Activated CD8-positive, alpha-beta memory T cell treated with anti-CD3 and anti-CD28 coated beads, Interleukin-2, amount 10 ng/mL, durations not matched to agents 7 days and 5 days (primary cell): ENCODE data around the gene PRR35. TPM values are rescaled to one million over a fixed set of nuclear protein-coding genes. Genes with fewer than 3 reads are reported as not detected.
A peak's percentile ranks its signal among the peaks of the same experiment; 100 is the strongest.
"Not testable (repeated sequence)": the region's sequence is repeated elsewhere in the genome, so short reads cannot be mapped to it uniquely, and the experiment has no call there.

Experiments used
- ATAC-seq: fragments of 150-1000 bp; cut with Tn5 transposase; one replicate; pipeline ENCODE4 v1.10.0; 2021; ENCODE audit warnings: moderate library complexity
- CTCF ChIA-PET: fragments of 350-600 bp; sonication (Branson Sonifier 250); formaldehyde crosslinking; loops from one replicate; lab custom pipeline; 2021; ENCODE audit warnings: antibody characterized with exemption; lab: Charles Lee
- DNase-seq: peaks from one replicate; pipeline ENCODE4 v3.0.0-alpha.2; 2020
- H3K27ac Mint-ChIP-seq: one replicate; pipeline ENCODE4 v1.8.0; 2021; ENCODE audit warnings: mild to moderate bottlenecking, mixed read lengths
- H3K27me3 Mint-ChIP-seq: one replicate; pipeline ENCODE4 v1.8.0; 2021; ENCODE audit warnings: mixed read lengths
- H3K36me3 Mint-ChIP-seq: one replicate; pipeline ENCODE4 v1.8.0; 2021; ENCODE audit warnings: mild to moderate bottlenecking, mixed read lengths
- H3K4me1 Mint-ChIP-seq: one replicate; pipeline ENCODE4 v1.8.0; 2021; ENCODE audit warnings: mixed read lengths
- H3K4me3 Mint-ChIP-seq: one replicate; pipeline ENCODE4 v1.8.0; 2021; ENCODE audit warnings: mild to moderate bottlenecking, moderate library complexity, mixed read lengths
- H3K9me3 Mint-ChIP-seq: one replicate; pipeline ENCODE4 v1.8.0; 2022; ENCODE audit warnings: low read depth, mixed read lengths
- total RNA-seq, 2 experiments: library from RNA; stranded (reverse); gene quantifications; one replicate each; pipeline ENCODE4 v1.2.3, GENCODE V29; 2021

The PRR35 gene
- total RNA-seq, 2 experiments from 2014 or later = not detected

- Mint-ChIP-seq H3K4me1 (peaks cover 25% of the 10 kb centered on the region), H3K9me3 (no peaks in the 10 kb centered on the region), H3K27ac (peak within 1 kb of the TSS; percentile 94), H3K27me3 (no peaks in the 10 kb centered on the region), H3K4me3 (peak within 1 kb of the TSS; percentile 85), H3K36me3 (no peaks in the 10 kb centered on the region)
- CTCF ChIA-PET = interaction anchor here (0.9 kb wide), 1 partner anchor 46 kb away, joined by 3 read pairs; the partner anchor contains the start of gene METTL26
- ATAC-seq = peak; percentile 87
- peak; percentile 99 for DNase-seq
These were observed 29.5 kb downstream of the PRR35 start, which contains the start of gene RAB40C for GRCh38 chr16:589658-590187. TSS of gene RAB40C (plus strand) at chr16:590066. CDS start at chr16:590292, 226 bp downstream.

- Mint-ChIP-seq H3K9me3 (no peaks in the 10 kb centered on the region), H3K27me3 (no peaks in the 10 kb centered on the region), H3K4me3 (peak overlapping the region; percentile 73), H3K4me1 (peaks cover 25% of the 10 kb centered on the region), H3K27ac (no peak overlapping the region), H3K36me3 (no peaks in the 10 kb centered on the region)
- CTCF ChIA-PET = interaction anchor here (0.9 kb wide), 1 partner anchor 46 kb away, joined by 3 read pairs; the partner anchor contains the start of gene METTL26
- ATAC-seq = peak; percentile 0
- DNase-seq = peak; percentile 54
These were observed 30.1 kb downstream of the PRR35 start for GRCh38 chr16:590188-590814.

- Mint-ChIP-seq H3K36me3 (no peaks in the 10 kb centered on the region), H3K27ac (peak overlapping the region; percentile 24), H3K4me1 (peaks cover 25% of the 10 kb centered on the region), H3K4me3 (peak overlapping the region; percentile 73), H3K9me3 (no peaks in the 10 kb centered on the region), H3K27me3 (no peaks in the 10 kb centered on the region)
- CTCF ChIA-PET = interaction anchor here (0.9 kb wide), 1 partner anchor 45 kb away, joined by 3 read pairs; the partner anchor contains the start of gene METTL26
- ATAC-seq (no peak), DNase-seq (no peak)
These were observed 30.6 kb downstream of the PRR35 start for GRCh38 chr16:590815-591200.

- Mint-ChIP-seq H3K4me1 (peaks cover 27% of the 10 kb centered on the region), H3K36me3 (no peaks in the 10 kb centered on the region), H3K27me3 (no peaks in the 10 kb centered on the region), H3K27ac (peak overlapping the region; percentile 24), H3K4me3 (peak overlapping the region; percentile 73), H3K9me3 (no peaks in the 10 kb centered on the region)
- no peak for DNase-seq
- no peak for ATAC-seq
- CTCF ChIA-PET = no interaction called here
These were observed 31.0 kb downstream of the PRR35 start for GRCh38 chr16:591231-591630.

GRCh38 chr16:591892-592517, 31.8 kb downstream of the PRR35 start:
- no peaks in the 10 kb centered on the region for H3K27me3 Mint-ChIP-seq
- no peak for DNase-seq
- ATAC-seq = no peak
- no peak overlapping the region for H3K4me3 Mint-ChIP-seq
- CTCF ChIA-PET = no interaction called here
- peaks cover 2% of the 10 kb centered on the region for H3K36me3 Mint-ChIP-seq
- no peaks in the 10 kb centered on the region for H3K9me3 Mint-ChIP-seq
- H3K27ac Mint-ChIP-seq = no peak overlapping the region
- H3K4me1 Mint-ChIP-seq = peaks cover 24% of the 10 kb centered on the region

- no peak overlapping the region for H3K27ac Mint-ChIP-seq
- CTCF ChIA-PET = interaction anchor here (1.2 kb wide), 1 partner anchor 55 kb away, joined by 3 read pairs; no protein-coding TSS in a partner anchor
- no peaks in the 10 kb centered on the region for H3K9me3 Mint-ChIP-seq
- no peak for DNase-seq
- H3K27me3 Mint-ChIP-seq = no peaks in the 10 kb centered on the region
- H3K4me3 Mint-ChIP-seq = no peak overlapping the region
- ATAC-seq = no peak
- H3K36me3 Mint-ChIP-seq = peaks cover 2% of the 10 kb centered on the region
- peaks cover 19% of the 10 kb centered on the region for H3K4me1 Mint-ChIP-seq
These were observed 32.5 kb downstream of the PRR35 start for GRCh38 chr16:592518-593306.

- CTCF ChIA-PET = interaction anchor here (1.2 kb wide), 1 partner anchor 55 kb away, joined by 3 read pairs; no protein-coding TSS in a partner anchor
These were observed 33.2 kb downstream of the PRR35 start for GRCh38 chr16:593406-593805.

GRCh38 chr16:593807-594206, 33.6 kb downstream of the PRR35 start:
- Mint-ChIP-seq H3K4me1 (peaks cover 13% of the 10 kb centered on the region), H3K36me3 (peaks cover 6% of the 10 kb centered on the region), H3K9me3 (no peaks in the 10 kb centered on the region), H3K27me3 (no peaks in the 10 kb centered on the region), H3K27ac (no peak overlapping the region), H3K4me3 (no peak overlapping the region)
- DNase-seq = no peak
- no peak for ATAC-seq
- CTCF ChIA-PET = interaction anchor here (1.2 kb wide), 1 partner anchor 54 kb away, joined by 3 read pairs; no protein-coding TSS in a partner anchor

More at GRCh38 chr16:593406-593805, 33.2 kb downstream of the PRR35 start:
- Mint-ChIP-seq H3K4me1 (peaks cover 14% of the 10 kb centered on the region), H3K9me3 (no peaks in the 10 kb centered on the region), H3K4me3 (no peak overlapping the region), H3K27ac (no peak overlapping the region), H3K27me3 (no peaks in the 10 kb centered on the region), H3K36me3 (peaks cover 2% of the 10 kb centered on the region)
- ATAC-seq = no peak
- no peak for DNase-seq

- CTCF ChIA-PET = no interaction called here
- H3K4me1 Mint-ChIP-seq = peaks cover 13% of the 10 kb centered on the region
- H3K27ac Mint-ChIP-seq = no peak overlapping the region
- H3K9me3 Mint-ChIP-seq = no peaks in the 10 kb centered on the region
- H3K36me3 Mint-ChIP-seq = peaks cover 8% of the 10 kb centered on the region
- no peak for ATAC-seq
- DNase-seq = no peak
- H3K4me3 Mint-ChIP-seq = no peak overlapping the region
- no peaks in the 10 kb centered on the region for H3K27me3 Mint-ChIP-seq
These were observed 34.9 kb downstream of the PRR35 start for GRCh38 chr16:595094-595528.

- Mint-ChIP-seq H3K27ac (no peak overlapping the region), H3K36me3 (peaks cover 8% of the 10 kb centered on the region), H3K4me1 (peaks cover 6% of the 10 kb centered on the region), H3K9me3 (no peaks in the 10 kb centered on the region), H3K4me3 (no peak overlapping the region), H3K27me3 (no peaks in the 10 kb centered on the region)
- ATAC-seq (no peak), DNase-seq (no peak)
- CTCF ChIA-PET = no interaction called here
These were observed 35.9 kb downstream of the PRR35 start for GRCh38 chr16:595942-596735.

- ATAC-seq (no peak), DNase-seq (no peak)
- no peak overlapping the region for H3K4me3 Mint-ChIP-seq
- CTCF ChIA-PET = no interaction called here
- H3K36me3 Mint-ChIP-seq = peaks cover 8% of the 10 kb centered on the region
- H3K27ac Mint-ChIP-seq = no peak overlapping the region
- H3K27me3 Mint-ChIP-seq = no peaks in the 10 kb centered on the region
- no peaks in the 10 kb centered on the region for H3K9me3 Mint-ChIP-seq
- H3K4me1 Mint-ChIP-seq = peaks cover 4% of the 10 kb centered on the region
These were observed 36.5 kb downstream of the PRR35 start for GRCh38 chr16:596736-597060.

- H3K9me3 Mint-ChIP-seq, H3K27ac Mint-ChIP-seq, H3K27me3 Mint-ChIP-seq, DNase-seq, H3K4me1 Mint-ChIP-seq, H3K4me3 Mint-ChIP-seq, H3K36me3 Mint-ChIP-seq, CTCF ChIA-PET, ATAC-seq: not testable (repeated sequence)
These were observed 37.5 kb downstream of the PRR35 start for GRCh38 chr16:597655-598054.
